ENCODE measurements around the gene FNIP1.

GRCh38 chr5:131671409-131671808, 125.4 kb downstream of the FNIP1 start:
- TF ChIP-seq CTCF (IDR thresholded peaks at IDR 0.05; ENCODE audit: control extremely low read depth in 1 of 3, insufficient read depth in 1 of 3, low read depth in 1 of 3, low read length in 3 of 3) (no peak), POLR2AphosphoS5 (IDR thresholded peaks at IDR 0.05; ENCODE audit: low read depth, low read length) (no peak), EP300 (IDR thresholded peaks at IDR 0.05; ENCODE audit: borderline replicate concordance in 1 of 2, low read depth in 2 of 2, low read length in 2 of 2) (no peak), POLR2A (IDR thresholded peaks at IDR 0.05; ENCODE audit: control extremely low read depth in 1 of 2, low read depth in 2 of 2, low read length in 2 of 2) (no peak), YY1 (IDR thresholded peaks at IDR 0.05; ENCODE audit: low read depth, low read length) (no peak), HDAC6 (IDR thresholded peaks at IDR 0.05; ENCODE audit: low read depth, low read length) (no peak), TEAD4 (IDR thresholded peaks at IDR 0.05; ENCODE audit: low read depth, low read length) (no peak)
